ENCODE data around the gene FUOM. TPM values are rescaled to one million over a fixed set of nuclear protein-coding genes. Genes with fewer than 3 reads are reported as not detected.
A peak's percentile ranks its signal among the peaks of the same experiment; 100 is the strongest.
"Not testable (repeated sequence)": the region's sequence is repeated elsewhere in the genome, so short reads cannot be mapped to it uniquely, and the experiment has no call there.

The FUOM gene
- total and polyA plus RNA-seq, 2 donors from 2014 or later = 17.5 to 118 TPM

GRCh38 chr10:133388236-133388972 lies 30.6 kb upstream of the FUOM start:
- TF ChIP-seq CTCF (IDR thresholded peaks at IDR 0.05; ENCODE audit: borderline replicate concordance, extremely low read depth, insufficient read depth) = no peak
- no peaks in the 10 kb centered on the region for H3K27me3 ChIP-seq (ENCODE audit: control insufficient read depth, insufficient read depth, low read length)
- no peak overlapping the region for H3K9ac ChIP-seq (ENCODE audit: low read length in 3 of 3)
- no peak overlapping the region for H3K27ac ChIP-seq (ENCODE audit: low read depth in 2 of 2, low read length in 2 of 2)
- no peaks in the 10 kb centered on the region for H3K4me1 ChIP-seq (ENCODE audit: control insufficient read depth in 2 of 3, insufficient read depth in 2 of 3, low read depth in 1 of 3, low read length in 3 of 3)
- H3K36me3 ChIP-seq (ENCODE audit: control insufficient read depth in 2 of 3, insufficient read depth in 3 of 3, low read length in 3 of 3) = peaks cover 0 to 4% (median 0%) of the 10 kb centered on the region in 3 donors
- no peaks in the 10 kb centered on the region for H3K9me3 ChIP-seq (ENCODE audit: control insufficient read depth in 2 of 3, insufficient read depth in 1 of 3, low read length in 3 of 3)
- intact Hi-C loops (cut with DNase I) = no loop called here
- FAIRE-seq = no peak
- peak in 1 of 5 donors; percentile 52 for DNase-seq
- H3K4me3 ChIP-seq (ENCODE audit: low read length in 3 of 3) = no peak overlapping the region

- H3K27me3 ChIP-seq (ENCODE audit: control insufficient read depth, insufficient read depth, low read length); H3K36me3 ChIP-seq (ENCODE audit: control insufficient read depth in 2 of 3, insufficient read depth in 3 of 3, low read length in 3 of 3); FAIRE-seq; H3K4me3 ChIP-seq (ENCODE audit: low read length in 3 of 3); H3K4me1 ChIP-seq (ENCODE audit: control insufficient read depth in 2 of 3, insufficient read depth in 2 of 3, low read depth in 1 of 3, low read length in 3 of 3); H3K9me3 ChIP-seq (ENCODE audit: control insufficient read depth in 2 of 3, insufficient read depth in 1 of 3, low read length in 3 of 3); H3K27ac ChIP-seq (ENCODE audit: low read depth in 2 of 2, low read length in 2 of 2); intact Hi-C loops (cut with DNase I); H3K9ac ChIP-seq (ENCODE audit: low read length in 3 of 3): not testable (repeated sequence)
- DNase-seq = peak in 1 of 5 donors; percentile 10
These were observed 29.1 kb upstream of the FUOM start for GRCh38 chr10:133386951-133387350.

GRCh38 chr10:133385214-133385613 lies 27.4 kb upstream of the FUOM start:
- Histone ChIP-seq H3K27me3 (ENCODE audit: control insufficient read depth, insufficient read depth, low read length) (no peaks in the 10 kb centered on the region), H3K4me1 (ENCODE audit: control insufficient read depth in 2 of 3, insufficient read depth in 2 of 3, low read depth in 1 of 3, low read length in 3 of 3) (no peaks in the 10 kb centered on the region), H3K4me3 (ENCODE audit: low read length in 3 of 3) (no peak overlapping the region), H3K9me3 (ENCODE audit: control insufficient read depth in 2 of 3, insufficient read depth in 1 of 3, low read length in 3 of 3) (no peaks in the 10 kb centered on the region), H3K9ac (ENCODE audit: low read length in 3 of 3) (no peak overlapping the region), H3K36me3 (ENCODE audit: control insufficient read depth in 2 of 3, insufficient read depth in 3 of 3, low read length in 3 of 3) (peaks cover 0 to 5% (median 0%) of the 10 kb centered on the region in 3 donors), H3K27ac (ENCODE audit: low read depth in 2 of 2, low read length in 2 of 2) (no peak overlapping the region)
- no peak for TF ChIP-seq CTCF (IDR thresholded peaks at IDR 0.05; ENCODE audit: borderline replicate concordance, extremely low read depth, insufficient read depth)
- DNase-seq = peak in 1 of 5 donors; percentile 41
- intact Hi-C loops (cut with DNase I) = no loop called here
- no peak for FAIRE-seq

- no peak for FAIRE-seq
- TF ChIP-seq CTCF (IDR thresholded peaks at IDR 0.05; ENCODE audit: borderline replicate concordance, extremely low read depth, insufficient read depth) = no peak
- Histone ChIP-seq H3K9ac (ENCODE audit: low read length in 3 of 3) (no peak overlapping the region), H3K27me3 (ENCODE audit: control insufficient read depth, insufficient read depth, low read length) (no peaks in the 10 kb centered on the region), H3K9me3 (ENCODE audit: control insufficient read depth in 2 of 3, insufficient read depth in 1 of 3, low read length in 3 of 3) (no peaks in the 10 kb centered on the region), H3K4me1 (ENCODE audit: control insufficient read depth in 2 of 3, insufficient read depth in 2 of 3, low read depth in 1 of 3, low read length in 3 of 3) (peaks cover 0 to 3% (median 0%) of the 10 kb centered on the region in 3 donors), H3K36me3 (ENCODE audit: control insufficient read depth in 2 of 3, insufficient read depth in 3 of 3, low read length in 3 of 3) (peaks cover 0 to 5% (median 0%) of the 10 kb centered on the region in 3 donors), H3K4me3 (ENCODE audit: low read length in 3 of 3) (no peak overlapping the region), H3K27ac (ENCODE audit: low read depth in 2 of 2, low read length in 2 of 2) (no peak overlapping the region)
- intact Hi-C loops (cut with DNase I) = no loop called here
- peak in 1 of 5 donors; percentile 56 for DNase-seq
These were observed 26.3 kb upstream of the FUOM start for GRCh38 chr10:133384071-133384470.
